ENCODE data around the gene ATCAY. TPM values are rescaled to one million over a fixed set of nuclear protein-coding genes. Genes with fewer than 3 reads are reported as not detected.
"Not testable (repeated sequence)": the region's sequence is repeated elsewhere in the genome, so short reads cannot be mapped to it uniquely, and the experiment has no call there.

The ATCAY gene
- total RNA-seq, 1 experiment from 2014 or later, result not detected

GRCh38 chr19:3947316-3947933 is 66.9 kb downstream of the ATCAY start:
- DNase-seq (ENCODE audit: low spot score), result not testable (repeated sequence)

- no peak for DNase-seq (ENCODE audit: low spot score)
Measured at GRCh38 chr19:3949294-3949693, 68.8 kb downstream of the ATCAY start.

GRCh38 chr19:3949997-3950859 is 69.7 kb downstream of the ATCAY start:
- DNase-seq (ENCODE audit: low spot score), result no peak

- DNase-seq (ENCODE audit: low spot score), result no peak
Measured at GRCh38 chr19:3950871-3951861, 70.7 kb downstream of the ATCAY start.

- not testable (repeated sequence) for DNase-seq (ENCODE audit: low spot score)
Measured at GRCh38 chr19:3952755-3953276, 72.3 kb downstream of the ATCAY start.

- DNase-seq (ENCODE audit: low spot score), result no peak
Measured at GRCh38 chr19:3954107-3954506, 73.6 kb downstream of the ATCAY start.

GRCh38 chr19:3955276-3955675 is 74.8 kb downstream of the ATCAY start:
- not testable (repeated sequence) for DNase-seq (ENCODE audit: low spot score)

- no peak for DNase-seq (ENCODE audit: low spot score)
Measured at GRCh38 chr19:3955688-3956087, 75.2 kb downstream of the ATCAY start.

- DNase-seq (ENCODE audit: low spot score), result no peak
Measured at GRCh38 chr19:3958836-3959765, 78.6 kb downstream of the ATCAY start.

GRCh38 chr19:3959766-3960131 is 79.3 kb downstream of the ATCAY start:
- DNase-seq (ENCODE audit: low spot score), result no peak

- DNase-seq (ENCODE audit: low spot score), result no peak
Measured at GRCh38 chr19:3961007-3961406, 80.5 kb downstream of the ATCAY start.

- DNase-seq (ENCODE audit: low spot score), result no peak
Measured at GRCh38 chr19:3963458-3964255, 83.2 kb downstream of the ATCAY start.

GRCh38 chr19:3964256-3965194 is 84.0 kb downstream of the ATCAY start:
- no peak for DNase-seq (ENCODE audit: low spot score)

- DNase-seq (ENCODE audit: low spot score), result no peak
Measured at GRCh38 chr19:3966051-3967017, 85.8 kb downstream of the ATCAY start.

- not testable (repeated sequence) for DNase-seq (ENCODE audit: low spot score)
Measured at GRCh38 chr19:3967983-3968382, 87.5 kb downstream of the ATCAY start.

GRCh38 chr19:3968556-3969434 is 88.3 kb downstream of the ATCAY start:
- peak; percentile 49 for DNase-seq (ENCODE audit: low spot score)

Measured in HT-29 (cell line).